NCI-H1048 (cell line): Measurements from ENCODE around the gene ADAMTS2.
"Not testable (repeated sequence)": the region's sequence is repeated elsewhere in the genome, so short reads cannot be mapped to it uniquely, and the experiment has no call there.

Experiments
- DNase-seq: peaks from one replicate; lab custom pipeline; 2025; lab: John Stamatoyannopoulos, UW

The ADAMTS2 gene

DNA sequence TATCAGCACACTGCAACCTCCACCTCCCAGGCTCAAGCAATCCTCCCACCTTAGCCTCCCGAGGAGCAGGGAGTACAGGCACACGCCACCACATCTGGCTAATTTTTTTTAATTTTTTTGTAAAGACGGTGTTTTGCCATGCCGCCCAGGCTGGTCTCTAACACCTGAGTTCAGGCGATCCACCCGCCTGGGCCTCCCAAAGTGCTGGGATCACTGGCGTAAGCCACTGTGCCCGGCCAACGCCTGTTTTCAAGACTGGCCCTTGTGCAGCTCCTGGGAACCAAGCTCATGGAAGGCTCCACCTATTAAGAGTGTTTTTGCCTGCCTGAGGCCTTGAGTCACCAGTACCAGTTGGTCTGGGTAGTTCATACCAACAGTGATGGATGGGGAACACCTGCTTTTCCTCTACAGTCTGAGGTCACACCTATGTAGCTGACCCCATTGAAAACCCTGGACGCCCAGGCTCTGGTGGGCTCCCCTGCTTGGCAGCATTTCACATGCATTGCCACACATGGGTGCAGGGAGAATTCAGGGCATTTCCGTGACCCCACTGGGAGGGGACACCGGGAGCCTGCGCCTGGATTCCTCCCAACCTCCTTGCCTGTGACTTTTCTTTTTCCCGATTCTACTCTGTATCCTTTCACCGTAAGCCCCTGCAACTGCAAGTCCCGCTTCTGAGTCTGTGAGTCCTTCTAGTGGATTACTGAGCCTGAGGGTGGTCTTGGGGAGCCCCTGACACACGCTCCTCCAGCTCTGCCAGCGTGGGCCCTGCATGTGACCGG lies 221.6 kb downstream of the ADAMTS2 start:
- DNase-seq, result no peak

GRCh38 chr5:179123109-179123426 lies 222.2 kb downstream of the ADAMTS2 start:
- DNase-seq, result no peak

DNA sequence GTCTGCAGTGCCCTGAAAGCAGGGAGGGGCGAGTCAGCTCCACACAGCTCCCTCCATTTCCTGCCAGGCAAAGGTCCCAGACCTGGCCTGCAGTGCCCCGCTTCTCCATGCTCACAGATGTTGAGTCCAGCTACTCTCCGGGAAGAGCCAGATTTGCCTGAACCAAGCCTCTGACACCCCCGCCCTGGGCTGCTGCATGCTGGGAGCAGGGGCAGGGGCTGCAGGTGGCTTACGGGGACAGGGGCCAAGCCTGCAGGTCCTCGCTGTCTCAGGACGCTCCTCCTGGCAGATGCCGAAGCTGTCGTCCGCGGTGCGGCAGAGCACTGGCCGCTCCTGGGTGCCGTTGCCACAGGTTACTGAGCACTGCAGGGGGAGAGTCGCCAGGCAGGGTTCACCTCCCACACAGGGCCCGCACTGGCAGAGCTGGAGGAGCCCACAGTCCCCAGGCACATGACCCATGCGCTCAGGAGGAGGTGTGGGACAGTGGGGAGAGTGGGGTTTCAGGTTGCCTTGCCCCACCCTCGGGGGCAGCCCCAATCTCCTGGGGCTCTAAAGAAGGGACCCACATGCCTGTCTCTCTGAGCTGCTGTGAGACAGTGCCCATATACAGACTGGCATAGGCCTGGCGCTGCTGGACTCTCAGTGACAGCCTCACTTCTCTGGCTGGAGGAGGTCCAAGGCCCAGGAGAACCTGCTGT lies 222.7 kb downstream of the ADAMTS2 start:
- no peak for DNase-seq

DNA sequence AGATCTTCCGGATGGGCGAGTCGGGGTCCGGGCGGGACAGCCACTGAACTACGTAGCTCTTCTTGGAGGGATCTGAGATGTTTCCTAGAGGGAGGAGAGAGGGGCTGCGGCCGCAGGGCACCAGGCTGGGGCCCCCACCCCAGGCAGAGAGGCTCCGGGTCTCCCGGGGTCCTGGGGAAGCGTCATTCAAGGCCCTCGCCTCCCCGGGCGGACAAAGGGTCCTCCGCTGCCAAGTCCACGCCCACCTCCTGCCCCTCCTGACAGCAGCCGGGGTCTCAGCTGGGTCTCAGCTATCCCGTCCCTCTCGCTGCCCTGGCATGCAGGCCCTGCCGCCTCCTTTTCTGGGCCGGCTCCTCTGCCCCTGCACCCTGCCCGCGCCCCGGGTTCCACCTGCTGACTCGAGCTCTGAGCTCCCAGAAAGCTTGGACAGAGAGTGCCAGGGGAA lies 223.6 kb downstream of the ADAMTS2 start:
- no peak for DNase-seq

GRCh38 chr5:179120951-179121666 lies 224.2 kb downstream of the ADAMTS2 start:
- no peak for DNase-seq

- DNase-seq, result no peak
These were observed 224.8 kb downstream of the ADAMTS2 start for GRCh38 chr5:179120421-179120861.

DNA sequence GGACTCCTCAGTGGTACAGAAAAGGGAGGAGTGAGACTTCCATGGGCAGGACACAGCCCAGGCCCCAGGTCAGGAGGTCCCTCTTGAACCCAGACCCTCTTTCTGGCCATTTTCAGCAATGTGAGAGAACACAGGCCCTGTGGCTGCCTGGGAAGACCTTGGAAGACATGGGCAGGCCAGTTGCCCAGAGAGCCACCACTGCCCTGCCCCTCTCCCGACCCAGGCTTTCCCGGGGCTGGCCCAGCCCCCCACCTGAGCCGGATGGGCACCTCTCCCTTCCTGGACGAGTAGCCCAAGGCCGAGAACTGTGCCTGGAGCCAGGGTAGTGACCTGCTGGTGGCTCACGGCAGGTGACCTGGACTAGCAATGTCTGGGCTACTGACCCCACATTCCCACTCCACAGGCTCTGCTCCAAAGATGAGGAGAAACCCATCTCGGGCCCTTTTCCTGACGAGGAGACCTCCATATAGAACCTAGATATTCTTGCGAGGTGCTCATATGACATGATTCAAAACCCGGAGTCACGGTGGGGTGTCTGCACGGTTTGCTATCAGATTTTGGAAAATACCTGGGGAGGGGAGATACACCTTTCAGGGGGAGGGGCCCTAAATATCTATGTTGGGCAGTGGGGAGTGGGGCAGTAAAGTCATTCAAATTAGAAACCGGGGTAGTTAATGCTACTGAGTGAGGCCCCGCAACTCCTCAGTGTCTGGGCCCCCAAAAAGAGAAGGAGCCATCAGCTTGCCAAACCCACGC lies 225.7 kb downstream of the ADAMTS2 start:
- no peak for DNase-seq

GRCh38 chr5:179118756-179119414 lies 226.4 kb downstream of the ADAMTS2 start:
- no peak for DNase-seq

GRCh38 chr5:179118338-179118737 lies 226.9 kb downstream of the ADAMTS2 start:
- DNase-seq, result no peak

DNA sequence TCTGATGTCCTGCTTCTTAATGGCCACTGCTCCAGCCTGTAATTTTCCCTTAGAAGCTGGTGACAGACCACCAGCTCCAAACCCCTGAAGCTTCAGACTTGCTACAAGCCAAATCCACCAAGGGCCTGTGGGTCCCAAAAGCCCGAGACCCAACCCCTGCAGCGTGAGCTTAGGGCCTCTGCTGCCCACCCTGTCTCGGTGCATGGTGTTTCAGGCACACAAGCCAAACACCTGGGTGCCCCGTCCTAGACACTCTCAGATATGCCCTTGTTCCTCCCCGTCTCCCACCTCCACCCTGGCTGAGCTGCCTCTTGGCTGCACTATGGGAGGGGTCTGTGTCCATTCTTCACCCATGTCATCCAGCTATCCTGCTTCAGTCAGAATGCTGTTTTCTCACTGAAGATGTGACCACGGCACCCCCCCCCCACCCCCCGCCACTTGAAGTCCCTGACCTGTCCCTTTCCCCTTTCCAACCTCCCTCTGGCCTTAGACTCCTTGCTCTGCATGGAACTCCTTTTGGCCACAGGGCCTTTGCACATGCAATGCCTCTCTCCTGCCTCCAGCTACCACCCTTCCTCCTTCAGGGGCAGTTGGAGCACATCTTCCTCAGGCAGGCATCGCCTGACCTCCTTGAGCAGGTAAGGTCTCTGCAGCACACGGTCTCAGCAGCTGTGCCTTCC lies 229.3 kb downstream of the ADAMTS2 start:
- DNase-seq, result no peak

DNA sequence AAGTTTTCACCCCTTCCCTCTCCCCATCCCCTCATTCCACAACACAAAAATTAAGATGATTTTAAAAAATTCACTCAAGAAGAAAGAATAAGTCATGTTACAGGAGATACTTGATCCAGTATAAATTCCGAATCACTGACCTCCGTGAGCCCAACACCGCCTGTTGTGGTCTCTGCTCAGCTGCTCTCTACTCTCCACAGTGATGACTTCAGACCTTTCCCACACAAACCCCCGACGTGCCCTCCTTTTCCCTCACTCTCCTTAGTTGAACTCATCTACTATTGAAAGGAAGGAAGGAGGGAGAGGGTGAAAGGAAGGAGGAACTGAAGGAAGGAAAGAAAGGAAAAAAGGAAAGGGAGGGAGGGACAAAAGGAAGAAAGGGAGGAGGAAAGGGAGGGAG lies 230.0 kb downstream of the ADAMTS2 start:
- DNase-seq, result no peak

- no peak for DNase-seq
These were observed 230.5 kb downstream of the ADAMTS2 start for GRCh38 chr5:179114756-179115155.

DNA sequence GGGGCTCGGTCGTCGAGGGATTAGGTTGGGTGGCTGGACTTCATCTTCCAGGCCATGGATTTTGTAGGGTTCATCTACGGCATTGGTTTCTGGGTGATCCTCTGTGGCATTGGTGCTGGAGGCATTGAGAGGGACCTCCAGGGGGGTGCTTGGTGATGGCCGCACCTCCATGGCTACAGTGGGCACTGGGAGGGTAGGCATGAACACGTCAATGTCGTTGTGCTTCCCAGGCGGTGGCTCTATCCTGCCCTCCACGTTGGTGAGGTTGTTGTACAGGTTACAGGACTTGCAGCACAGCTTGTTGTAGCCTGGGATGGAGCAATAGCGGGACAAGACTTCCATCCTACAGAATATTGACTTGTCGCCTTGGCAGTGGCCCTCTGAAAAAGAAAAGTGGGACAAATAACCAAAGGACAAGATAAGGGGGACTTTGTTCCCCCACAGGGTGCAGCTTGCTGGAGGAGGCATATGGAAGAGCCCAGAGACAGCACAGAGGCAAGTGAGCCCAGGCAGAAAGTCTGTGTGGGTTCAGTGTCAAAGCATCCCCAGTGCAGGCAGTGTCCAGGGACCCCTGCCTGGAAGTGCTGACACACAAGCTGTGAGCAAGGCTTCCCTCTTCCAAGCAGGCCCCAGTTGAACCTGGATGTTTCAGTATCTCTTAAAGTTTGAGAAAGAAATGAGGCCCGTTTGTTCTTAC lies 231.2 kb downstream of the ADAMTS2 start:
- no peak for DNase-seq

GRCh38 chr5:179113143-179113530 lies 232.1 kb downstream of the ADAMTS2 start:
- no peak for DNase-seq

DNA sequence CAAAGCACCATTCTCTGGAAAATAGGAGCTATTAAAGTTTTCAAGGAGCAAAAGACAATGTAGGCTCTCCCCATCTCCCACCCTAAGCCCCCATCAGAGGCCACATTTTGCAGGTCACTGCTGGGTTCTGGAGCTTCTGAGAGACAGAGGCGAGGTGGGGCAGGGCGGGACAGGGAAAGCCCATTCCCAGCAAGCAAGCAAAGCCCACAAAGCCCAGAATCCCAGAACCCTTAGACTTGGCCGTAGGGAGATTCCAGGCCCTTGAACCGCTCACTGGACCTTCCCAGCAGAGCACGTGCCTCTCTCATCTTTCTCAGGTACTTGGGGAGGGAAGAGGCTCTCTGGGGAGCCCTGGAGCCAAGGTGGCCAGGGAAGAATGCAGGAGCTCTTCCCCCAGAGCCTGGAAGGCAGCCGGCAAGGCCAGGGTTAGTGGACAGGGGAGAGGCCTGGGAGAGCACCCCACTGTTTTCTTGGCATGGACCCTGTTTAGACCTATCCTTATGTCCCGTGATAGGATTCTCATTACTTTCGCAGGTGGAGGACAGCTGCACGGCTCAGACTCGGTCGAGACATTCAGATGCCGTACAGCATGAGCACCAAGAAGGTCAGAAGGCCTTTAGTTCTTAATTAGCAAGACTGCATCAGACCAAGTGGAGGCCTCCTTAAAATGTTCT lies 232.7 kb downstream of the ADAMTS2 start:
- DNase-seq, result no peak

DNA sequence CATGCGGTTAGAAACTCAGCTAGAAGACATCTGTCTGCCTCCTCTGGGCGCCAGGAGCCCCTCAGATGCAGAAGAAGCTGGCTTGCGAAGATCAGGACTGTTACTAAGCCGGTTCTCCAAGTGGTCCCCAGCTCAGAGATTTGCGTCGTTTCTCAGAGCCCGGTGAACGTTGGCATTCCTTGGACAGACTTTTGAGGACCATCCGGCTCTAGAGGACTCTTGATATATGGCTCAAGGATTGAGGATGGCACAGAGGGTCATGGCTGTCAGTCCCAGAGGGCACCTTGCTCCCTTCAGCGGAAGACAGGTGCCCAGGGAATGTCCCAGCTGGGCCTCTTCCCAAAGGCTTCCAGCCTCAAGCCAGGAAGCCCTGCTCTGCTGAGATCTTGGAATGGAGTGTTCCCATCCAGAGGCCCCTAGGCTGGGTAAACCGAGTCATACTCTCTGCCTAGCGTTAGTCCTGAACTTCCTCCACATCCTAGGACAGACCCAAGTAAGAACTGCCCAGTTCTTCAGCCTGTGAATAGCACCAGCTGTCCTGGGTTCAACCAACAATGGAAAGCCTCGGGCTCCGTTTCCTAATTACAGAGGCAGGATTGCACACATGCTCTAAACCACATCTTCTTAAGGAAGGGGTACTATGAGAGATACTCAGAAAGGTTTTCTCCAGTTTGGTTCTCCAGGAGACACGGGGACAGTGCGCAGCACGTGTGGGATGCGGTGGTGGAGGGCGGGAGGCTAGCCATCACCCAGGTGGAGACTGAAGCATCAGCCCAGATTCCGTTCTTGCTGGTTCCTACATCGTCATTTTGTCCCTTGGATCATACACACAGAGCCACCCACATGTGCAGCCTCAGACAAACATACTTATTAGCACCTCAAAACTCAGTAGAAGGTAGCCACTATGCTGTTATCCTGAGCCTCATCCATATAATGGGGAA lies 233.7 kb downstream of the ADAMTS2 start:
- DNase-seq, result no peak

DNA sequence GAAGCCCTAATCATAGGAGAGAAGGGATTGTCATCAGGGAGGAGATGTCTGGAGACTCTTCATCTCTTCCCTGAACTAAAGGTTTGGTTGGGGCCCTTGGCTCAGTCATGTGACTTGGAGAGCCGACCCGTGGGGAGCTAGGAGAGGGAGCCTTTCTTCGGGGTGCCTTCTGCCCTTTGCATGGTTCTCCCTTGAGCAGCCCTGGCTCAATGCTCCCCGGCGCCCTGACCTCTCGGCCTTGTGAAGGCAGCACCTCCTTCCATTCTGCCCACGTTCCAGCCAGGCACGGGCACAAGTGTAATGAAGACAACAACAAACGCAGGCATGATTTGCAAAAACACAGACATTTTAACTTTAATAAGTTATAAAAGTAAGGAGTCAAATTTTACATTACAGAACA lies 234.7 kb downstream of the ADAMTS2 start:
- no peak for DNase-seq

- not testable (repeated sequence) for DNase-seq
These were observed 244.0 kb downstream of the ADAMTS2 start for GRCh38 chr5:179101282-179101681.

GRCh38 chr5:179089502-179089901 lies 255.8 kb downstream of the ADAMTS2 start:
- no peak for DNase-seq
